Large intestine (tissue), 3 donors: ENCODE measurements around the gene ZNF792. TPM values are rescaled to one million over a fixed set of nuclear protein-coding genes. Genes with fewer than 3 reads are reported as not detected.
A peak's percentile ranks its signal among the peaks of the same experiment; 100 is the strongest.

Experiments
- DNase-seq, 2 donors: peaks; one replicate each; pipeline versions ENCODE4 v3.0.0 to v3.0.0-alpha.2; 2013
- H3K27ac ChIP-seq: one replicate; pipeline ENCODE4 v1.5.1; 2013; ENCODE audit warnings: low read length
- H3K27me3 ChIP-seq: 2 replicates; pipeline ENCODE4 v1.6.1; 2013; ENCODE audit warnings: low read length; ENCODE audit not compliant: control insufficient read depth, insufficient read depth
- H3K36me3 ChIP-seq: 2 replicates; pipeline ENCODE4 v1.6.1; 2013; ENCODE audit warnings: low read length; ENCODE audit not compliant: control insufficient read depth, insufficient read depth
- H3K4me1 ChIP-seq: one replicate; pipeline ENCODE4 v1.6.1; 2013; ENCODE audit warnings: low read length; ENCODE audit not compliant: control insufficient read depth, insufficient read depth
- H3K4me3 ChIP-seq: one replicate; pipeline ENCODE4 v1.5.1; 2013; ENCODE audit warnings: low read length
- H3K9me3 ChIP-seq: one replicate; pipeline ENCODE4 v1.6.1; 2013; ENCODE audit warnings: mild to moderate bottlenecking, low read depth, low read length, moderate library complexity; ENCODE audit not compliant: control insufficient read depth
- WGBS: methylation state at CpG from one replicate; pipeline ENCODE4 v1.1.5; 2013; ENCODE audit warnings: low lambda C conversion rate; ENCODE audit not compliant: insufficient coverage; 5-methylcytosine and 5-hydroxymethylcytosine counted together
- polyA plus RNA-seq: library from polyadenylated mRNA; unstranded; fragments of 120-200 nt; gene quantifications from one replicate; pipeline ENCODE4 v1.2.1, GENCODE V29; 2013

The ZNF792 gene
- polyA plus RNA-seq, 1 donor: 5.1 TPM

GRCh38 chr19:34957830-34958751 is 5.9 kb downstream of the ZNF792 start:
- DNase-seq: no peak
- WGBS: no CpG with 5 or more reads among the region's 22 CpGs
- Histone ChIP-seq H3K36me3 (peaks cover 46% of the 10 kb centered on the region), H3K27ac (no peak overlapping the region), H3K27me3 (no peaks in the 10 kb centered on the region), H3K4me3 (no peak overlapping the region), H3K4me1 (peaks cover 3% of the 10 kb centered on the region), H3K9me3 (peaks cover 62% of the 10 kb centered on the region)

DNA sequence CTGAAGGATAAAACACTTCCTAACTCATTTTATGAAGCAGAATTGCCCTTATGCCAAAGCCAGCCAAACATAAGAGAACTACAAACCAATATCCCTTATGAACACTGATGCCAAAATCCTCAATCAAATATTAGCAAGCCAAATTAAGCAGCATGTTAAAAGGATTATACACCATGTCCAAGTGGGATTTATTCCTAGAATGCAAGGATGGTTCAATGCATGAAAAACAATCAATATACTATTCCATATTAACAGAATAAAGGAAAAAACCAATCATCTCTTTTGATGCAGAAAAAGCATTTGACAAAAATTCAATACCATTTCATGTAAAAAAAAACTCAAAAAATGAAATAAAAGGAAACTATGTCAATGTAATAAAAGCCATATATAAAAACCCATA is 10.9 kb downstream of the ZNF792 start:
- H3K9me3 ChIP-seq: peaks cover 38% of the 10 kb centered on the region

GRCh38 chr19:34943861-34944573 is 20.0 kb downstream of the ZNF792 start:
- DNase-seq: no peak
- Histone ChIP-seq H3K4me1 (no peaks in the 10 kb centered on the region), H3K27me3 (no peaks in the 10 kb centered on the region), H3K4me3 (no peak overlapping the region), H3K27ac (no peak overlapping the region), H3K9me3 (peaks cover 18% of the 10 kb centered on the region), H3K36me3 (peaks cover 21% of the 10 kb centered on the region)
- WGBS: no CpG with 5 or more reads among the region's 13 CpGs

More for the DNA sequence above, 10.9 kb downstream of the ZNF792 start:
- H3K4me1 ChIP-seq: no peaks in the 10 kb centered on the region
- H3K4me3 ChIP-seq: no peak overlapping the region
- H3K36me3 ChIP-seq: peaks cover 20% of the 10 kb centered on the region
- H3K27me3 ChIP-seq: no peaks in the 10 kb centered on the region
- no peak overlapping the region for H3K27ac ChIP-seq
- no peak for DNase-seq

DNA sequence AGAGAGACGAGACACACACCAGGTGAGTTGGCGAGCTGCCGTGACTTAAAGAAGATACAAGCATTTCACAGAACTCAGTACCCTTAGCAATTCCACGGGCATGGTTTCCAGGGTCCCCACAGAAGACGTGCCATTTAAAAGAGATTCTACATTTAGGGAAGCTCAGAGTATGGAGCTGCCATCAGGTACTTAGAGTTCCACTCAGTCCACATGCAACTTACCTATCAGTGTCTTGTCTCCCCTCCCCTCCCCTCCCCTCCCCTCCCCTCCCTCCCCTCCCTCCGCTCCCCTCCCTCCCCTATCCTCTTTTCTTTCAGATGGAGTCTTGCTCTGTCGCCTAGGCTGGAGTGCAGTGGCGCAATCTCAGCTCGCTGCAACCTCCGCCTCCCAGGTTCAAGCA is 25.1 kb downstream of the ZNF792 start:
- Histone ChIP-seq H3K4me3 (no peak overlapping the region), H3K27ac (no peak overlapping the region), H3K27me3 (no peaks in the 10 kb centered on the region), H3K36me3 (peaks cover 33% of the 10 kb centered on the region), H3K4me1 (no peaks in the 10 kb centered on the region), H3K9me3 (peaks cover 17% of the 10 kb centered on the region)
- no peak for DNase-seq
- WGBS: no CpG with 5 or more reads among the region's 10 CpGs

- WGBS: 90% methylated on average over 3 of the region's 4 CpGs
- Histone ChIP-seq H3K27ac (no peak overlapping the region), H3K36me3 (peaks cover 31% of the 10 kb centered on the region), H3K4me3 (no peak overlapping the region), H3K4me1 (no peaks in the 10 kb centered on the region), H3K9me3 (peaks cover 2% of the 10 kb centered on the region), H3K27me3 (no peaks in the 10 kb centered on the region)
- no peak for DNase-seq
Measured at GRCh38 chr19:34936184-34936583, 27.8 kb downstream of the ZNF792 start.

DNA sequence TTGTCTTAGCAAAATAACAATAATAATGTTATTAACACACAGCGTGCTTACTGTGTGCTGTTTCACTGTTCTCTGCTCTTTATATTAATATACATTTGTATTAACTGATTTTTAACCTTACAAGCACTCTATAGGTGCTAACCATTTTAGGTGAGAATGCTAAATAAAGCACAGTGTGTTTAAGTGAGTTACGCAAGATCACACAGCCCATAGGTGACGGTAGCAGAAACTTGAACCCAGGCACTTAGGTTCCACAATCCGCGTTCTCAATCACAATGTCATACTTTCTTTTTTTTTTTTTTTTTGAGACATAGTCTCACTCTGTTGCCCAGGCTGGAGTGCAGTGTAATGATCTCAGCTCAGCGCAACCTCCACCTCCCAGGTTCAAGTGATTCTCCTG is 31.5 kb downstream of the ZNF792 start:
- H3K36me3 ChIP-seq: peaks cover 34% of the 10 kb centered on the region
- no peaks in the 10 kb centered on the region for H3K4me1 ChIP-seq
- H3K4me3 ChIP-seq: no peak overlapping the region
- peaks cover 2% of the 10 kb centered on the region for H3K9me3 ChIP-seq
- DNase-seq: no peak
- 100% methylated on average over 2 of the region's 6 CpGs for WGBS
- H3K27me3 ChIP-seq: no peaks in the 10 kb centered on the region
- no peak overlapping the region for H3K27ac ChIP-seq

GRCh38 chr19:34926685-34927375 is 37.2 kb downstream of the ZNF792 start, which contains the start of gene ZNF30:
TSS of gene ZNF30 (plus strand) at chr19:34926903. CDS start at chr19:34929948, 3,045 bp downstream.
- DNase-seq: peak; percentile 93 to 95
- peaks cover 6% of the 10 kb centered on the region for H3K36me3 ChIP-seq
- peak within 1 kb of the TSS; percentile 65 for H3K27ac ChIP-seq
- H3K4me1 ChIP-seq: no peaks in the 10 kb centered on the region
- peak within 1 kb of the TSS; percentile 65 for H3K4me3 ChIP-seq
- peaks cover 10% of the 10 kb centered on the region for H3K9me3 ChIP-seq
- no peaks in the 10 kb centered on the region for H3K27me3 ChIP-seq
- WGBS: no CpG with 5 or more reads among the region's 53 CpGs

- Histone ChIP-seq H3K36me3 (peaks cover 6% of the 10 kb centered on the region), H3K27ac (peak overlapping the region; percentile 65), H3K4me1 (no peaks in the 10 kb centered on the region), H3K4me3 (peak overlapping the region; percentile 65), H3K27me3 (no peaks in the 10 kb centered on the region), H3K9me3 (peaks cover 10% of the 10 kb centered on the region)
- WGBS: 83% methylated on average over 3 of the region's 3 CpGs
- no peak for DNase-seq
Measured at GRCh38 chr19:34926361-34926684, 37.7 kb downstream of the ZNF792 start.

- Histone ChIP-seq H3K27ac (no peak overlapping the region), H3K4me3 (no peak overlapping the region), H3K9me3 (peaks cover 10% of the 10 kb centered on the region), H3K27me3 (no peaks in the 10 kb centered on the region), H3K4me1 (no peaks in the 10 kb centered on the region), H3K36me3 (peaks cover 3% of the 10 kb centered on the region)
- no CpG with 5 or more reads among the region's 15 CpGs for WGBS
- no peak for DNase-seq
Measured at GRCh38 chr19:34925278-34925855, 38.7 kb downstream of the ZNF792 start.
